GM18907 (cell line): ENCODE measurements around the gene FANCD2.
"Not testable (repeated sequence)": the region's sequence is repeated elsewhere in the genome, so short reads cannot be mapped to it uniquely, and the experiment has no call there.

Experiments used
- ATAC-seq: cut with Tn5 transposase; IDR thresholded peaks from one replicate; pipeline ENCODE4 v1.9.1; 2021; ENCODE audit warnings: mild to moderate bottlenecking, moderate library complexity; ENCODE audit not compliant: unreplicated experiment

FANCD2 gene

DNA sequence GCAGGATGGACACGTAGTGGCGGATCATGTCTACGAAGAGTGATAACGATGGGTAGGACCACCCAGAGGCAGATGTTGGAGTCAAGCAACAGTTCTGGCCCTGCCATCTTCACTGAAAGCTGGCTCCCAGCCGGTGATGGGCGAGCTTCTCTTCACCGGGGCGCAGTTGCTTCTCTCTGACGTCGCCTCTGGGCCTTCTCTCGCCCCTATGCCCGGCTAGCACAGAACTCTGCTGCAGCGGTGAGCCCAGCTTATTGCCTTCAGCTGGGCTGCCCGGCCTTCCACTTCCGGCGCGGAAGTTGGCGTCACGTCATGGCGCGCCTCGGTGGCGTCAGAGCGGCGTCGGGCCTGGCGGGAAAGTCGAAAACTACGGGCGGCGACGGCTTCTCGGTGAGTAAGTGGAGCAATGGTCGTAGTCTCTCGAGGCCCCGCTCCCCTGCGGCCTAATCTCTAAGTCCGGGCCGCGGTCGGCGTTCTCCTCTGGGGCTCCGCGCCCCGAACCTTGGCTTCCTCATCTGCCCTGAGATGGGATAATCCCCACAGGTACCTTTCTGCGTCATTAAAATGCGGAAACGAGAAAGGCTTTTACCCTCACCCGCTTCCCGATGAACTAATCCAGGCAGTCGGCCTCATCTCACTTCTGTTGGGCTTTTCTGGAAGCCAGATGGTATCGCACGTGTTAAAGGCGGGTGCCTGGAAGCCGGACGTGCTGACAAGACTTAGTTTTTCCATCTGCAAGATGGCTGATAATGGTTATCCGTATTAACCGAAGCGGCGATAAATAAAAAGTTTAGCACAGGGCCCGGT is at the start of gene FANCD2:
Gene FANCD2, plus strand, starts transcription at position 354 of the 807 bp plus-strand sequence. CDS start 2,221 bp downstream, outside the sequence.
- peak; percentile 93 for ATAC-seq

DNA sequence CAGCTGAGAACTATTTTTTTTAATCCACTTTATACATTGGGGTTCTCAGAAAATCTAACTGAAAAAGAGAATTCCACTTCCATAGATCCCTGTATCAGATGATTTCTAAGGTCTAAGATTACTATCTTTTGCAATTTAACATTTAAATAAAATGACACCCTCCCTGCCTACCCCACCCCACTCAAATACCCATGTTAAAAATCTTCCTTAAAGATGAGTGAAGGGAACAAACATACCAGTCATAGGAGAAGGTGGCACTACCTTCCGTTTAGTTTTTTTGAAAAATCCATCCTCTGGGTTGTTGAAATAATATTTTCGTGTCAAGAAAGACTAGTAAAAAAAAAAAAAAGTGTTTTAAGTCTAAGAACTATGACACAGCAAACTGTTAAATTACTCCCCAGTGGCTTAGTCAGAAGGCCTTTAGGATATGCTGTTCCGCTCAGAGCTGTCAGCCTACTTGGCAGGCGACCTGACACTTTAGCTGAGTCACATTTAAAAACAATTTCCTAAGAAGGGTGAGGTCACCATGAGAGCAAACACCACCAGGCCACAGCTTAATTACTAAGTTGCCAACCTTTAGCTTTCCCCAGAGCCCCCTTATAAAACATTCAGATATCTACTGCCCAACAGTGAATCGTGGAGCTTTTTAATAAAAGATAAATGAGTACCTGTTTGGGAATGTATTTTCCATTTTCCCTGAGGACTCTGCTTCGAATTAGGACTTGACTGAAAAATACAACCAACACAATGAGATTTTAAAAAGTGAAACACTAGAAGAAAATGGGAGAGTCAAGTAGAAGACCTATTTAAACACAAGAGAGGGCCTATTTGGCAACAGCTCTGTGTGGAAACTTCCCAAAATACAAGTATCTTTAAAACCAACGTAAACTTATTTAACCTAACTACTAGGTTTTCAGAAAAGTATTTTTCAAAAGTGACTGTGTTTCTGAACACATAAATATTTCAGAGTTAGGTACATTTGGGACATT is 49.2 kb upstream of the FANCD2 start:
- ATAC-seq, result no peak

GRCh38 chr3:9978710-9979305 is 47.4 kb upstream of the FANCD2 start:
- ATAC-seq, result no peak

- no peak for ATAC-seq
Observed at GRCh38 chr3:9980251-9980650, 46.0 kb upstream of the FANCD2 start.

DNA sequence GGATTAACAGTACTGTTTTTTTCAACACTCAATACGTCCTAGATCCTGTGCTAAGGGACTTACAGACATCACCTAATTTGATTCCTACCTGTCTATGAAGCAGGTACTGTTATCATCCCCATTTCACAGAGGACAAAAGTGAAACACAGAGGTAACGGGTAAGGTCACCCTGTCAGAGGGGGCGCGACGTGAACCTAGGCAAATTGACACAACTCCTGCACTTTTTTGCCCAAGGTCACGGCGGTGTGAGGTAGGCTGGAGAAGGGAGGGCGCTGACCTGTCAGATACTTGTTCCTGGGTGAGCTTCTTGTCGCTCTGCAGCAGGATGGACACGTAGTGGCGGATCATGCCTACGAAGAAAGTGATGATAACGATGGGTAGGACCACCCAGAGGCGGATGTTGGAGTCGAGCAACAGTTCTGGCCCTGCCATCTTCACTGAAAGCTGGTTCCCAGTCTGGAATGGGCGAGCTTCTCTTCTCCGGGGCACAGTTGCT is 40.0 kb upstream of the FANCD2 start:
- ATAC-seq, result peak; percentile 35

DNA sequence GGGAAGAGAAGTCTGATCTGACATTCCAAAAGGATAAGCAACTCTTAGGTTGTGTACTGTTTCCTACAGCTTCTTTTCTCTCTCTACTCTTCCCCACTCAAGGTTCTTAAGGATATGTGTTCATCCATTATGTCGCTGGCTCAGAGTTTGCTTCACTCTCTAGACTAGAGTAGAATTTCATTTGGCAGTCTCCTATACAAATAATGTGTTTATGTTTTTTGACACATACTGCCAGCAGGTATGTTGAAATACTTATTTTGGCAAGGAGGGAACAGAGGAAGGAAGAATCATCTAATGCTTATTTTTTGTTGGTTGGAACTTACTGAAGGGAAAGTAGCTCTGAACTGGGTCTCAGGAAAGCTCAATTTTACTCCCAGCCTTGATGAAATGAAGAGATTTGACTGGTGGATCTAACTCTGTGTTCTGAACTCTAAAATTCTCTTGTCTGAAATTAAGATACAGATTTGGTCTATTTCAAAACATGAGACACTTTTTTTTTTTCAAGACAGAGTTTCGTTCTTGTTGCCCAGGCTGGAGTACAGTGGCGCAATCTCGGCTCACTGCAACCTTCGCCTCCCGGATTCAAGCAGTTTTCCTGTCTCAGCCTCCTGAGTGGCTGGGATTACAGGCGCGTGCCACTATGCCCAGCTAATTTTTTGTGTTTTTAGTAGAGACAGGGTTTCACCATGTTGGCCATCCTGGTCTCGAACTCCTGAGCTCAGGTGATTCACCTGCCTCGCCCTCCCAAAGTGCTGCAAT is 32.0 kb upstream of the FANCD2 start:
- ATAC-seq, result no peak

GRCh38 chr3:10000686-10001085 is 25.6 kb upstream of the FANCD2 start:
- ATAC-seq, result no peak

DNA sequence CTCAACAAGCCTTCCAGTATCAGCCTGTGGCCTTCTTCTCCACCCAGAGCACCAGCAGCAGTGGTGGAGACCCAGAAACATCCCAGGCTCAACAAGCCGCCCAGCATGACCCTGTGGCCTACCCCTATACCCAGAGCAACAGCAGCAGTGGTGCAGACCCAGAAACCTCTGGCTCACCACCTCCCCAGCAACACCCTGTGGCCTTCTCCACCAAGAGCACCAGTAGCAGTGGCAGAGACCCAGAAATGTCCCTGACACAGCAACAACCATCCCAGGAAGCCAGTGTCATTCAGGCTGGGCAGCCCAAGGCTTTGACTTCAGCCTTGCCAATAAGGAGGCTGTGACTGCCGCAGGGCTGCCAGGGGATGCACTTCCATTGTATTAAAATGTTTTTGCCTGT is 23.3 kb upstream of the FANCD2 start:
- no peak for ATAC-seq

DNA sequence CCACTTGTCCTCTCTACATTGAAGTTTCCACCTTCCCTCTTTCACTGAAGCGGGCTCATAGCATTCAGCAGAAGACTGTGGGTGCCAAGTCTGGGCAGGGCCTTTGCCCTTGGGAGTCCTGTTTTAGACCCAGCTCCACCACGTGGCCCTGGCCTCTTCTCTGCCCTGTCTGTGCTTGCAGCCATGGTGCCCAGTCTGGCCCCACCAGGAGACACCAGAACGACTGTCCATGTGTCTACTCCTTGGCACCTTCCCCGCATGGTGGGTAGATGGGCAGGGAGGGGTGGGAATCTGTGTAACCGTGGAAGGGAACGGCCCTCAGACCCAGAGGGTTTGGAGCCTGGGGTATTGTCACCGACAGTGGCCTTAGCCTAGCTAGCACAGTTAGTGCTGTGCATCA is 21.7 kb upstream of the FANCD2 start:
- no peak for ATAC-seq

DNA sequence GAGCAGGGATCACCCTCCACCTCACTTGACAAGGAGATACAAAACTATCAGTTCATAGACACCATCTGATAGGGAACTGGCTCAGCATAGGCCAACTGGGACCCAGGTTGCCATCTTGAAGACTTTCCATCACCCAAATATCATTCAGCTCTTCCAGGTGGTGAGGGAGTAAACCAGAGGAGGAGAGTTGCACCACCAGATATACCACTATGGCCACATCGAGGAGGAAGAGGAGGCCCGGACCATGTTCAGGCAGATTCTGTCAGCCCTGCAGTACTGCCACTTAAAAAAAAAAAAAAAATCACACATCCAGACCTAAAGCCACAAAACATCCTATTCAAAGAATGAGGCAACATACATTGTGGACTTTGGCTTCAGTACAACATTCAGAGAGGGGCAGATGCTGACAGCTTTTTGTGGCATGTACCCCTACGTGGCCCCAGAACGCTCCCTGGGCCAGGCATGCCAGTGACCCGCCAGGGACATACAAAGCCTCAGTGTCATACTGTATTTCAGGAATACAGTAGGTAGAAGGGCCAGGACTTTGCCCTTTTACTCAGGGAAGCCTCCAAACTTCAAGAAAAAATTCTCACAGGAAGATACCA is 21.2 kb upstream of the FANCD2 start:
- ATAC-seq, result no peak

- no peak for ATAC-seq
Observed at GRCh38 chr3:10006048-10006761, 20.0 kb upstream of the FANCD2 start.

DNA sequence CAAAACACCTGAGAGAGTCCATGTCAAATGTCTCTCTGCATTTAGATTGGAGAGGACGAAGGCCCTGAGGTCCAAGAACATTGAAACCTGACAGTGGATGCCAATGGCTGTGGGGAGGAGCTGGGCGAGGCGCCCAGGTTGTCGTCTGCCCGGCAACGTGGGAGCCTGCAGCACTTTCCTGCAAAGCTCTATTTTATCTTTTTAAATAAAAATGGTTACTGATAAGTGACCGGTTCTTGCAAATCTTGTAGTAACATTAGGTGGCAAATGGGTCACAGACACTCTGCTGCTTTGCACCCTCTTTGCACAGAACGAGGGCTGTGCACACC is 19.5 kb upstream of the FANCD2 start:
- no peak for ATAC-seq

- ATAC-seq, result no peak
Observed at GRCh38 chr3:10007126-10007782, 19.0 kb upstream of the FANCD2 start.

DNA sequence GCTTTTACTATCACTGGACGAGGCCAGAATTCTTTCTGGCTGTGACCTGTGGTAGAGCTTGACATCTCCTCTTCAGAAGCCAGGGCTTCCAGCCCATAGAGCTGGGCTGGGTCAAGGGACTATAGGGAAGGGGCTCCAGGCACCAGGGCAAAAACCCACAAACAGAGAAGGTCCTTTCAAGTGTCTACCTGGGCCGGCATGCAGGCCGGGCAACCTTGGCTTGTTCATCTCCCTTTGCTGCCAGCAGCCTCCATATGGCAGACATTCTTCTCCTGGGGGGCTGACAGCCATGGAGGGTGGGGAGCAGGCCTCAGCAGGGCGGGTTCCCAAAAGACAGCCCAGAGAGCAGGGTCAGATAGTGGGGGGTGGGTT is 18.0 kb upstream of the FANCD2 start:
- ATAC-seq, result not testable (repeated sequence)

- ATAC-seq, result peak; percentile 59
Observed at GRCh38 chr3:10008588-10009344, 17.5 kb upstream of the FANCD2 start.

DNA sequence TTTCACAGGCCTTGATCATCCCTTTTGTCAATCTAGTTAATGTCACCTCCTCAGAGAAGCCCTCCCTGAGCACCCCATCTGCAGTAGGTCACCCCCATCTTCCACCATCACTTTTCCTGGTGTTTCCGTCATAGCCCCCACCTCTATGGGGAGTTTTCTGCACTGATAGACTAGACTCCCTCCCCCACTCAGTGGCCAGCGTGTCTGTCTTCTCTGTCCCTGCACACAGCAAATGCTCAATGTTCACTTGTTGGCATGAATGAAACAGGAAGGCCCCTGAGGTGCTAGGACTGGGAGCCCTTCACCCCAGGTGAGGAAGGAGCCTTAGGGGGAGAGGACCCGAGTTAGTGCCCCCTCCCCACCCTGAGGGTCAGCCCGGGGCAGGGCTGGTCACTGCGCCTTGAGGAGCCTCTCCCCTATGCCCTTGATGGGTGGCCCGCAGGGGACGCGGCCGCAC is 15.8 kb upstream of the FANCD2 start:
- no peak for ATAC-seq

GRCh38 chr3:10010878-10011465 is 15.3 kb upstream of the FANCD2 start:
- peak; percentile 88 for ATAC-seq

- no peak for ATAC-seq
Observed at GRCh38 chr3:10011631-10012030, 14.6 kb upstream of the FANCD2 start.
